ENCODE results near the gene KRTAP6-1. TPM values are rescaled to one million over a fixed set of nuclear protein-coding genes. Genes with fewer than 3 reads are reported as not detected.

Gene KRTAP6-1, protein sequence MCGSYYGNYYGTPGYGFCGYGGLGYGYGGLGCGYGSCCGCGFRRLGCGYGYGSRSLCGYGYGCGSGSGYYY
- total RNA-seq (not detected), polyA plus RNA-seq (not detected)

DNA sequence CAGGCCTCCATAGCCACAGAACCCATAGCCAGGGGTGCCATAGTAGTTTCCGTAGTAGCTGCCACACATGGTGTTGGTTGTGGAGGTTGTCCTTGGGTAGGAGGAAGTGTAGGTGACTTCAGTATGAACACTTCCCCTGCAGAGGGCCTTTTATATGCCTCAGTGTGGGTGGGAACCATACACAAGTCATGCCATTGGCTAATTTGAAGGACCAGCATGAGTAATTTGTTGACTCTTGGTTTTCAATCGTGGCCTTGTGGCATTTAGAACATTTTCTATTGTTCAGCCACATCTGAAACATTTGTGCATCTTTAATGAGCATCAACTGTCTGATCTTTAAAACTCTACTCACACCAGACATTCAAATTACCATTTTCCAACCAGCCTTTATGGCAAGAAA is at the start of gene KRTAP6-1:
TSS of gene KRTAP6-1 (minus strand) at position 95 of the 400 bp plus-strand sequence. CDS start at position 69, 26 bp downstream.
- no peak within 1 kb of the TSS for H3K27ac ChIP-seq (ENCODE audit: low read depth)
- no peak within 1 kb of the TSS for H3K4me3 ChIP-seq (ENCODE audit: low read depth, low read length)
- DNase-seq (ENCODE audit: extremely low spot score) = no peak
- H3K4me1 ChIP-seq (ENCODE audit: insufficient read depth) = no peaks in the 10 kb centered on the region
- WGBS = 74% methylated on average over 2 of the region's 2 CpGs
- no peaks in the 10 kb centered on the region for H3K36me3 ChIP-seq (ENCODE audit: insufficient read depth)

DNA sequence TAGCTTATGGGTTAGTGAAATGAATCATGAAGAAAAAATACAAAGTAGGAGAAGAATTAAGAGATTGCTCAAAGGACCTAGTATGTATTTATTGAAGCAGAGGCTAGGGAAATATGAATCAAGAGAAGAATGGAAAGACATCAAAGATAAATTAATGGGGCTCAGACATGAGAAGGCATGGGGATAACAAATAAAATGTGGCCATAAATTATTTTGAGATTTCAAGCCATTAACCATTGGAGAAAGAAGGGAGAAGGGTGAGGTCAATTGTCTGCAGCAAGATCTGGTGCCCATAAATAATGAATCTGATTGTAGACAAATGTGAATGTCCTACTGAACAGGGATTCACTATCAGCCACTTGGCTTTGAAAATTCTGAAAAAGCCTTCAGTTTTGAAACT is 39.2 kb upstream of the KRTAP6-1 start:
- H3K27ac ChIP-seq (ENCODE audit: low read depth) = no peak overlapping the region
- no peak for DNase-seq (ENCODE audit: extremely low spot score)
- no peaks in the 10 kb centered on the region for H3K4me1 ChIP-seq (ENCODE audit: insufficient read depth)
- no peak overlapping the region for H3K4me3 ChIP-seq (ENCODE audit: low read depth, low read length)
- H3K36me3 ChIP-seq (ENCODE audit: insufficient read depth) = no peaks in the 10 kb centered on the region

DNA sequence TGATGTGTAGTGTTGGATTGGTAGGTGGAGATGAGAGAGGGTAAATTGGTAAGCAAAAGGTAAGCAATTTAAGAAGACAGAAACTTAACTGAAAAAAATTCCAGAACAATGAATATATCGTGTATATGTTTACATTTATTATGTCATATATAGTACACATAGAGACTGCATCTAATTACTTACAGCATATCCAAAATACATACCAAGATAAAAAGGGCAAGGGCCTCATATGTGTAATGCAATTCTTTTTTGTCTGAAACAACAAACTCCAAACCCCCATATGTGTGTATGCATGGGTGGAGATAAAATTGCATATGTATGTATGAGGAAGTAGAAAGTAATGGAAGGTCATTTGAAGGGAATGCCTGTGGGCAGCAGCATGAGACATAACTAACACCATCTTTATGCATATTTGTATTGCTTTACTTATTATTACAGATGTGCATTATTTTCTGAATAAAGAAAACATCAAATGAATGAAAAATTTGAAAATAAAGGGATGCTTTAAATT is 33.2 kb upstream of the KRTAP6-1 start:
- DNase-seq (ENCODE audit: extremely low spot score) = no peak
- WGBS = 65% methylated on average over 1 of the region's 1 CpG

DNA sequence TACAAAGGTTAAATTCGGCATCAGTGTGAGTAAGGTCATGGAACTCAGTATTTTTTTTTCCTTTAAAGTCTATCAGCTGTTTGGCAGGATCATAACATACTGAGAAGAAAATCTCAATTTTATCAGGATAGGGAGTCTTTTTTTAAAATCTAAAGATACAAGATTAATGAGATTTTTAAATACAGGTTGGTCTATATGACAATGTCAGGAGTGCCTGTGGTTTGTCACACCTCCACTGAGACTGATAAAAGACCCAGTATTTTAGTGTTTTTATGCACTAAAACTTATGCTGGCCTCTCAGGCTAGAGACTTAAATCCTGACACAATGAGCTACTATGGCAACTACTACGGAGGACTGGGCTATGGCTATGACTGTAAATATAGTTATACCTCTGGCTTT is 28.8 kb upstream of the KRTAP6-1 start, which contains the start of gene KRTAP20-3:
TSS of gene KRTAP20-3 (plus strand) at position 301 of the 400 bp plus-strand sequence.
- Histone ChIP-seq H3K4me3 (ENCODE audit: low read depth, low read length) (no peak within 1 kb of the TSS), H3K36me3 (ENCODE audit: insufficient read depth) (no peaks in the 10 kb centered on the region), H3K27ac (ENCODE audit: low read depth) (no peak within 1 kb of the TSS), H3K4me1 (ENCODE audit: insufficient read depth) (no peaks in the 10 kb centered on the region)
- WGBS = 82% methylated on average over 2 of the region's 2 CpGs
- no peak for DNase-seq (ENCODE audit: extremely low spot score)

More for the DNA sequence above, 33.2 kb upstream of the KRTAP6-1 start:
- H3K36me3 ChIP-seq (ENCODE audit: insufficient read depth) = no peaks in the 10 kb centered on the region
- no peaks in the 10 kb centered on the region for H3K4me1 ChIP-seq (ENCODE audit: insufficient read depth)
- H3K27ac ChIP-seq (ENCODE audit: low read depth) = no peak overlapping the region
- no peak overlapping the region for H3K4me3 ChIP-seq (ENCODE audit: low read depth, low read length)

DNA sequence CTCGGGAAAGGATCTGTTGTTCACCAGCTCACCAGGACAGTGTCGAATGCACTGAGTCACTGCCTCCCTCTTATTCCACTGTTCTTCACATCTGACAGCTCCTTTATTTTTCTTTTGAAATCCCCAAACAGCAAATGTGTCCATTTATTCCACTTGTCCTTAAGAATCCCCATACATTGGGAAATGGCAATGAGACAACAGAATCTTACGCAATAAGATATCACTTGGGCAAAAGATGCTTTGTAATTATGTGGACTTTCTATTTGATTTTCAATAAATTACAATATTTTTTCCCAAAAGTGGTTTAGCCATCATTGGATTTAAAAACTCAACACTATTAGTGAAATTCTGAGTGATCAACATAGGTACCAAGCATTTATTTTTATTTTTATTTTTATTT is 25.0 kb upstream of the KRTAP6-1 start:
- no peak for DNase-seq (ENCODE audit: extremely low spot score)
- H3K36me3 ChIP-seq (ENCODE audit: insufficient read depth) = no peaks in the 10 kb centered on the region
- 75% methylated on average over 3 of the region's 3 CpGs for WGBS
- no peak overlapping the region for H3K27ac ChIP-seq (ENCODE audit: low read depth)
- H3K4me1 ChIP-seq (ENCODE audit: insufficient read depth) = no peaks in the 10 kb centered on the region
- H3K4me3 ChIP-seq (ENCODE audit: low read depth, low read length) = no peak overlapping the region

DNA sequence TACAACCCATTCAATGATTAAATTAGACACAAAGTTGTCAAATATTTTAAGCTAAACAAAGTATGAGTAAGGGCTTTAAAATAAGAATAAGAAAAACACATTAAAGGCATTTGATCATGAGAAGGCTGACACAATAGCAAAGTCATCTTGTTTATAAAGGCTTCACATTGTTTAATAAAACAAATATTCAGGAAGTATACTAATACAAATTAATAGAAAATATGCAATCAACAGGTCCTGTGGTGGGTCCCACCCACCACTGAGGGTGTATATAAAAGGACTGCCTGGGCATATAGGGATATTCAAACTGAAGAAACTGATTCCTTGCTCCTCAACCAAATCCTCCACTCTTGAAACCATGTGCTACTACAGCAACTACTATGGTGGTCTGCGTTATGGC is 21.2 kb upstream of the KRTAP6-1 start, which contains the start of gene KRTAP20-2:
TSS of gene KRTAP20-2 (plus strand) at position 301 of the 400 bp plus-strand sequence. CDS start at position 359, 58 bp downstream.
- no peak within 1 kb of the TSS for H3K4me3 ChIP-seq (ENCODE audit: low read depth, low read length)
- 95% methylated on average over 1 of the region's 1 CpG for WGBS
- DNase-seq (ENCODE audit: extremely low spot score) = no peak

DNA sequence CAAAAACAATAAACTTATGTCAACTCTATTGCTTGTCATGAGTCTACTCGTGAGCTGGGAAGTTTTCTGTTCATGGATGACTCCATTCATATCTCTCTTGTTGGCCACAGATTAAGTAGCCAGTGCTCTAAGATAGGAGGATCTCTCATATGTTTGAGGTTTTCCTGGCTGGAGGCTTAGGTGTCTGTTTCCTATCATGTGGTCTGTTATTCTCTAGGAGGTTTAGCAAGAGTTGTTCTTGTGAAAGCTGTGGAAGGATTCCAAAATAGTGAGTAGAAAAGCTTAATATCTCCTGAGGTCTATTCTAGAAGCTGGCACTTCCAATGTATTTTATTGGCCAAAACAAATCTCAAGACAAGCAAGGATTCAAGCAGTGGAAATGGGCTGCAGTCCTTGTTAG is 15.5 kb upstream of the KRTAP6-1 start:
- DNase-seq (ENCODE audit: extremely low spot score) = no peak
- WGBS = 41% methylated on average over 1 of the region's 1 CpG
- no peaks in the 10 kb centered on the region for H3K36me3 ChIP-seq (ENCODE audit: insufficient read depth)
- no peak overlapping the region for H3K27ac ChIP-seq (ENCODE audit: low read depth)
- H3K4me1 ChIP-seq (ENCODE audit: insufficient read depth) = no peaks in the 10 kb centered on the region
- H3K4me3 ChIP-seq (ENCODE audit: low read depth, low read length) = no peak overlapping the region

More for the DNA sequence above, 21.2 kb upstream of the KRTAP6-1 start, which contains the start of gene KRTAP20-2:
- Histone ChIP-seq H3K27ac (ENCODE audit: low read depth) (no peak within 1 kb of the TSS), H3K36me3 (ENCODE audit: insufficient read depth) (no peaks in the 10 kb centered on the region), H3K4me1 (ENCODE audit: insufficient read depth) (no peaks in the 10 kb centered on the region)

DNA sequence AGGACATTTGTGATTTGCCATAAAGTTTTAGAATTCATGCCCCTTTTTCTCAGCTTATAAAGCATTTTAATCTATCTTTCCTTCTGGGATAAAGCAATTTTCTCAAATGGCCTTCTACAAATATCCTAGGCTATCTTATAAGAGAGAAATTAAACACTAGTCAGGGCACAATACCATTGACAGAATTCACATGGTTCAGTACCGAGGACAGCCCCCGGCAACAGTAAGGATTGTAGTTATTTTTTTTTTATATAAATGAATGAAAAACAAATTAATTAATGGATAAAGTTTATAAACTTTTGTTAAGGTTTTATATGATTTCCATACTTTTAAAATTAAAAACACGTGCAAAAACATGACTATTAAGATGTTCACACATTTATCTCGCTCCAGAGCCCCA is 14.4 kb upstream of the KRTAP6-1 start:
- Histone ChIP-seq H3K27ac (ENCODE audit: low read depth) (no peak overlapping the region), H3K4me1 (ENCODE audit: insufficient read depth) (no peaks in the 10 kb centered on the region), H3K36me3 (ENCODE audit: insufficient read depth) (no peaks in the 10 kb centered on the region), H3K4me3 (ENCODE audit: low read depth, low read length) (no peak overlapping the region)
- DNase-seq (ENCODE audit: extremely low spot score) = no peak
- 77% methylated on average over 4 of the region's 4 CpGs for WGBS

DNA sequence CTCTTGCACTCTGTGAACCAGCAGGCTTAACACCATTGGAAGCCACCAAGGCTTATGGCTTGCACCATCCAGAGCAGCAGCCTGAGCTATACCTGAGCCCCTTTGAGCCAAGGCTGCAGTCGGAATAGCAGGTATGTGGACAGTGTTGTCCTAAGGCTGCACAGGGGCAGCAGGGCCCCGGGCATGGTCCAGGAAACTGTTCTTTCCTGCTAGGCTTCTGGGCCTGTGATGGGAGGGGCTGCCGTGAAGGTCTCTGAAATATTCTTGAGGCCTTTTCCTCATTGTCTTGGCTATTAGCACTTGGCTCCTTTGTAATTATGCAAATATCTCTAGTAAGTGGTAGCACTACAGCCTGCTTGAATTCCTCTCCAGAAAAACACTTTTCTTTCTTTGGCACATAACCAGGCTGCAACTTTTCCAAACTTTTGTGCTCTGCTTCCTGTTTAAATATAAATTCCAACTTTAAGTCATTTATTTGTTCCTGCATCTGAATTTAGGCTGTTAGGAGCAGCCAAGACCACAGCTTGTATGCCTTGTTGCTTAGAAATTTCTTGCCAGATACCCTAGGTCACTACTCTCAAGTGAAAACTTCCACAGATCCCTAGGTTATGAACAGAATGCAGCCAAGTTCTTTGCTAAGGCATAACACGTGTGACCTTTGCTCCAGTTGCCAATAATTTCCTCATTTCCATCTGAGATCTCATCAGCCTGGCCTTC is 11.9 kb upstream of the KRTAP6-1 start:
- DNase-seq (ENCODE audit: extremely low spot score) = no peak
- Histone ChIP-seq H3K27ac (ENCODE audit: low read depth) (no peak overlapping the region), H3K4me3 (ENCODE audit: low read depth, low read length) (no peak overlapping the region), H3K4me1 (ENCODE audit: insufficient read depth) (no peaks in the 10 kb centered on the region), H3K36me3 (ENCODE audit: insufficient read depth) (no peaks in the 10 kb centered on the region)
- WGBS = 75% methylated on average over 4 of the region's 4 CpGs

DNA sequence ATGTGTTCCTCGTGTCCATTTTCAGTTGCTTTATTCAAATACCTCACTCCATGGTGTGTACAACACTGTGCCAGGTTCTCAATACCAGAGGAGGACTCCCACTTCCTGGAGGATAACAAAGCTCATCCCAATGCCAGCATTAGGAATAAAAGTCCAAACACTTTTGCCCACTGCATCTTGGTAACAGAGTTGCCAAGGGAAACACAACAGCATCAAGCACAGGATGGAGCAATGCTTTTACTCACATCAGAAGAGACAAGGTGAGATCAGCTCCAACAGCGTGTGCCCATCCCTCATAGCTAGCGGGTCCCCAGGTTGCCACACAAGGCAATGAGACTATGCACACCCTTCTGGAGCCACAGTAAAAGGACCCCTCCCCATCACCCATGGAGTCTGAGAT is 9.6 kb upstream of the KRTAP6-1 start:
- WGBS = 90% methylated on average over 3 of the region's 3 CpGs
- H3K36me3 ChIP-seq (ENCODE audit: insufficient read depth) = no peaks in the 10 kb centered on the region
- H3K4me1 ChIP-seq (ENCODE audit: insufficient read depth) = no peaks in the 10 kb centered on the region
- no peak overlapping the region for H3K27ac ChIP-seq (ENCODE audit: low read depth)
- no peak for DNase-seq (ENCODE audit: extremely low spot score)
- H3K4me3 ChIP-seq (ENCODE audit: low read depth, low read length) = no peak overlapping the region

DNA sequence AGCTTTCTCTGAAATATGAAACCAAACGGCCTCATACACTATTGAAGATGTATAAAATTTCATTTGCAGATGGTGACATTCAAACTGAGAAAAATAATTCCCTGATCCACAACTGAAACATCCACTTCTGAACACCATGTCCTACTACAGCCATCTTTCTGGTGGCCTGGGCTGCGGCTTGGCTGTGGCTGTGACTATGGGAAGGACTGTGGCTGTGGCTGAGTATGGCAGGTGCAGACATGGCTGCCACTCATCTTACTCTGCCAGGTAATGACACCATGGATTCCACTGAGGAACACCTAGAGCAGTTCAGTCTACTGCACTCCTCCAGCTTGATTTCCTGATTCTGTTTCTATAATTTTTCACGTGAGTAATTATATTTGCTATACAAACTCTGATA is 6.8 kb upstream of the KRTAP6-1 start, which contains the start of gene KRTAP20-4:
TSS of gene KRTAP20-4 (plus strand) at position 106 of the 400 bp plus-strand sequence.
- 82% methylated on average over 3 of the region's 3 CpGs for WGBS
- no peaks in the 10 kb centered on the region for H3K4me1 ChIP-seq (ENCODE audit: insufficient read depth)
- no peak within 1 kb of the TSS for H3K4me3 ChIP-seq (ENCODE audit: low read depth, low read length)
- no peak within 1 kb of the TSS for H3K27ac ChIP-seq (ENCODE audit: low read depth)
- no peaks in the 10 kb centered on the region for H3K36me3 ChIP-seq (ENCODE audit: insufficient read depth)
- DNase-seq (ENCODE audit: extremely low spot score) = no peak

DNA sequence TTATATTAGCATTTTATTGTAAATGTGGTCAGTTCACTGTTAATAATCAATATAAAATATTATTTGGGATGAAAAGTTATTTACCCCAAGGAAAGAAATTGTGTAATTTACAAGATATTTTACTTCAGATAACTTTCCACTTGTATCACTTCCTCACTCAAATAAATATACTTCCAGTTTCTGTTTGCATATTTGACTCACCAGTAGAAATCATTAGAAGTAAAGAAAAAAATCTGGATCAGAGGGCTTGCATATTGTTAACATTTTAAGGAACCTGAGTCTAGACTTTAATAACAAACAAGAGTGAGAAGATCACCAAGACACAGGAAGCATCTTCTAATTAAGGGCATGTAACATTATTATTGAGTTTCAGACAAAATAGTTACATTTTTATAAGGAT is 6.3 kb upstream of the KRTAP6-1 start:
- no peaks in the 10 kb centered on the region for H3K36me3 ChIP-seq (ENCODE audit: insufficient read depth)
- no peaks in the 10 kb centered on the region for H3K4me1 ChIP-seq (ENCODE audit: insufficient read depth)
- no peak overlapping the region for H3K4me3 ChIP-seq (ENCODE audit: low read depth, low read length)
- no peak for DNase-seq (ENCODE audit: extremely low spot score)
- H3K27ac ChIP-seq (ENCODE audit: low read depth) = no peak overlapping the region

DNA sequence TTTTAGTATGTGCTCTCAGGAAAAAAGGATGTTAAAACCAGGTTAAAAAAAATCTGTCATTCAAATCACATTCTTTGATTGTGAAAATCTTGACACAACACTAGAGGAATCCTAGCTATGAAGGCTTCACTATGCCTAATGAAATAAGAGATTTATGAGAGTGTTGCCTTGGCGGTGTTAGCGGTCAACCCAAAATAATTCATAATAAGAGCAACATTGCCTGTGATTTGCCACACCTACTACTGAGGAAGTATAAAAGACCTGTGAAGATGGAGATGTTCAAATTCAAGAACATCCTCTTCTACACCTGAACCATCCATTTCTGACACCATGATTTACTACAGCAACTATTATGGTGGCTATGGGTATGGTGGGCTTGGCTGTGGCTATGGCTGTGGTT is 2.4 kb upstream of the KRTAP6-1 start, which contains the start of gene KRTAP20-1:
TSS of gene KRTAP20-1 (plus strand) at position 301 of the 400 bp plus-strand sequence. CDS start at position 331, 30 bp downstream.
- 92% methylated on average over 2 of the region's 2 CpGs for WGBS
- H3K36me3 ChIP-seq (ENCODE audit: insufficient read depth) = no peaks in the 10 kb centered on the region
- no peak for DNase-seq (ENCODE audit: extremely low spot score)

DNA sequence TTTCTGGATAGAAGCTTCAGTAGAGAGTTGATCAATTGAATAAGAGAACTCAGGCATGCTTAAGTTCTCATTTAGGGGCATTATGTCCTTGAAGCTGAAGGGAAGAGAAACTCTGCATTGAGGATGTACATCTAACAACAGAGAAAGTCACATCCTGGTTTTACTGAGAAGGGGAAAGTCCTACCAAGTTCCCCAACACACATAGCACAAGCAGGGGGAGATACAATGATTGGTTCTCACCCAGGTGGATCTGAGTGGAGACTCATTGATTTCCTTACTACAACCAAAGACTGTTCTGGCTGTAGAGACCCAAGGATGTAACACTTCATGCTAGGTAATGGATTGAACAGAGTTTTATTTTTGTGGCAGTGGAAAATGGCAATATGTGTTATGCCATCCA is 1.5 kb upstream of the KRTAP6-1 start:
- H3K4me1 ChIP-seq (ENCODE audit: insufficient read depth) = no peaks in the 10 kb centered on the region
- no peak for DNase-seq (ENCODE audit: extremely low spot score)
- H3K4me3 ChIP-seq (ENCODE audit: low read depth, low read length) = no peak overlapping the region
- H3K36me3 ChIP-seq (ENCODE audit: insufficient read depth) = no peaks in the 10 kb centered on the region
- H3K27ac ChIP-seq (ENCODE audit: low read depth) = no peak overlapping the region

More for the DNA sequence above, 2.4 kb upstream of the KRTAP6-1 start, which contains the start of gene KRTAP20-1:
- Histone ChIP-seq H3K27ac (ENCODE audit: low read depth) (no peak within 1 kb of the TSS), H3K4me1 (ENCODE audit: insufficient read depth) (no peaks in the 10 kb centered on the region), H3K4me3 (ENCODE audit: low read depth, low read length) (no peak within 1 kb of the TSS)

All from urinary bladder (tissue), 4 donors.